Chondrocyte (in vitro differentiated cells): ENCODE measurements around the gene C1QTNF12. TPM values are rescaled to one million over a fixed set of nuclear protein-coding genes. Genes with fewer than 3 reads are reported as not detected.

Source experiments
- DNase-seq: peaks from one replicate; pipeline ENCODE4 v3.0.0; 2021; ENCODE audit warnings: mixed read lengths, low spot score
- H3K27ac Mint-ChIP-seq: one replicate; pipeline ENCODE4 v1.8.0; 2021; ENCODE audit warnings: mild to moderate bottlenecking, moderate library complexity, mixed read lengths; ENCODE audit not compliant: unreplicated experiment
- H3K27me3 Mint-ChIP-seq: 2 replicates; pipeline ENCODE4 v1.8.0; 2021; ENCODE audit warnings: low read depth, mixed read lengths
- H3K36me3 Mint-ChIP-seq: 2 replicates; pipeline ENCODE4 v1.8.0; 2021; ENCODE audit warnings: low read depth, mixed read lengths
- H3K4me1 Mint-ChIP-seq: 2 replicates; pipeline ENCODE4 v1.8.0; 2021; ENCODE audit warnings: low read depth, mild to moderate bottlenecking, mixed read lengths
- H3K4me3 Mint-ChIP-seq: one replicate; pipeline ENCODE4 v1.8.0; 2021; ENCODE audit warnings: mild to moderate bottlenecking, moderate library complexity, mixed read lengths; ENCODE audit not compliant: unreplicated experiment
- H3K9me3 Mint-ChIP-seq: 2 replicates; pipeline ENCODE4 v1.8.0; 2021; ENCODE audit warnings: low read depth, mixed read lengths
- total RNA-seq: library from RNA; stranded (reverse); gene quantifications from 3 replicates; pipeline ENCODE4 v1.2.1, GENCODE V29; 2021
- TF ChIP-seq, protein P1 (sequence below): fragments of 200-600 bp; sonication (generic); IDR thresholded peaks from 2 replicates; pipeline ENCODE4 v1.5.0; 2021; ENCODE audit warnings: antibody characterized with exemption, mild to moderate bottlenecking, moderate library complexity

The C1QTNF12 gene
- total RNA-seq, 1 donor from 2014 or later = 1.3 TPM

DNA sequence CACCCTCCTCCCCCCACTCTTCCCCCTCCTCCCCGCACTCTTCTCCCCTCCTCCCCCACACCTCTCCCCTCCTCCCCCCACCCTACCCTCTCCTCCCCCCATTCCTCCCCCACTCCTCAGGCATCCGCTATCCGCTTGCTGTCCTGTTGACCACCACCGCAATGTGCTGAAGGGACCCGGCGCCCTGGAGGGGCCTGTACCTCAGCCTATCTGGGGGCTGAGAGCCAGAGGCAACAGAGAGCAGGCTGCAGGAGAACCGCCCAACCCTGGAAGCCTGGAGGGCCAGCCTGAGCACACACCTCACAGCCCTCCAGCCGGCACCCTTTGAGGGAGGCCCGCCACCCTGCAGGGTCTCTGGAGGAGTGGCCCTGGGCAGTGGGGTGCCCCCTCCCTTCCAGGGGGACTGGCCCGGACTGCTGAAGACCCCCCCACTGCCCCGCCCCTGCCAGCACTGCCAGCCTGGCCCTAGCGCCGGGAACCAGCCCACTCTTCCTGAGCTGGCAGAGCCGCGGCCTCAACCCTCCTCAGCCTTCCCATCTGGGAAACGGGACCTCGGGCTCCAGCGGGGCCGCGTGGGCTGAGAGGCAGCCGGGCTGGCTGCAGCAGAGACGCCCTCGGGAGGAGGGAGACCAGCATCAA lies 1.2 kb downstream of the C1QTNF12 start:
- Mint-ChIP-seq H3K9me3 (no peaks in the 10 kb centered on the region), H3K4me1 (no peaks in the 10 kb centered on the region)

DNA sequence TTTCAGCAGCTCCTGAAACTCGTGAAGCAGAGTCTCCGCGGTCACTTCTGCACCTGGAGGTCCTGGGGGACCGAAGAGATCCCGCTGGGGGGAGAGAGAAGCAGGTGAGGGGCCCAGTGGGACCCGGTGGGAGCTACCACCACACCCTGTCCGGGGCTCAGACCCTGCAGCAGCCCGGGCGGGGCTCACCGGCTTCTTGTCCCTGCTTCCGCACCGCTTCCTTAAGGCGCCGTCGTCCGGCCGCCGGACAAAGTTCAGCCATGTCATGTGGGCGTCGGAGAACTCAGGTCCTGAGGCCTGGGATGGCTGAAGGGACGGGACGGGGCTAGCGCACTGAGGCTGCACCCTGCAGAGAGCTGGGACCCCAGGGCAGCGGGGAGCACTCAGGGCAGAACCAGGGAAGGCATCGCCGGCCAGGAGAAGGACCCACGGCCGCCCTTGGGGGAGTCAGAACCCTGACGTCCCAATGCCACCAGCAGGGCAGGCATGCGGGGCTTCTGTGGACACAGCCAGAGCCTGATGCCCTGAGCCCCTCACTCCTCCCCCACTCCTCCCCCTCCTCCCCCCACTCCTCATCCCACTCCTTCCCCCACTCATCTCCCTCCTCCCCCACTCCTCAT lies 2.2 kb downstream of the C1QTNF12 start:
- H3K27ac Mint-ChIP-seq = no peak overlapping the region
- H3K4me1 Mint-ChIP-seq = peaks cover 3% of the 10 kb centered on the region
- no peak for DNase-seq
- H3K27me3 Mint-ChIP-seq = no peaks in the 10 kb centered on the region
- no peaks in the 10 kb centered on the region for H3K36me3 Mint-ChIP-seq
- TF ChIP-seq, protein P1, sequence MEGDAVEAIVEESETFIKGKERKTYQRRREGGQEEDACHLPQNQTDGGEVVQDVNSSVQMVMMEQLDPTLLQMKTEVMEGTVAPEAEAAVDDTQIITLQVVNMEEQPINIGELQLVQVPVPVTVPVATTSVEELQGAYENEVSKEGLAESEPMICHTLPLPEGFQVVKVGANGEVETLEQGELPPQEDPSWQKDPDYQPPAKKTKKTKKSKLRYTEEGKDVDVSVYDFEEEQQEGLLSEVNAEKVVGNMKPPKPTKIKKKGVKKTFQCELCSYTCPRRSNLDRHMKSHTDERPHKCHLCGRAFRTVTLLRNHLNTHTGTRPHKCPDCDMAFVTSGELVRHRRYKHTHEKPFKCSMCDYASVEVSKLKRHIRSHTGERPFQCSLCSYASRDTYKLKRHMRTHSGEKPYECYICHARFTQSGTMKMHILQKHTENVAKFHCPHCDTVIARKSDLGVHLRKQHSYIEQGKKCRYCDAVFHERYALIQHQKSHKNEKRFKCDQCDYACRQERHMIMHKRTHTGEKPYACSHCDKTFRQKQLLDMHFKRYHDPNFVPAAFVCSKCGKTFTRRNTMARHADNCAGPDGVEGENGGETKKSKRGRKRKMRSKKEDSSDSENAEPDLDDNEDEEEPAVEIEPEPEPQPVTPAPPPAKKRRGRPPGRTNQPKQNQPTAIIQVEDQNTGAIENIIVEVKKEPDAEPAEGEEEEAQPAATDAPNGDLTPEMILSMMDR = no peak
- H3K9me3 Mint-ChIP-seq = no peaks in the 10 kb centered on the region
- no peak overlapping the region for H3K4me3 Mint-ChIP-seq

More for the DNA sequence above, 1.2 kb downstream of the C1QTNF12 start:
- TF ChIP-seq, protein P1 = no peak
- no peaks in the 10 kb centered on the region for H3K27me3 Mint-ChIP-seq
- no peak overlapping the region for H3K27ac Mint-ChIP-seq
- no peaks in the 10 kb centered on the region for H3K36me3 Mint-ChIP-seq
- peak; percentile 91 for DNase-seq
- no peak overlapping the region for H3K4me3 Mint-ChIP-seq

DNA sequence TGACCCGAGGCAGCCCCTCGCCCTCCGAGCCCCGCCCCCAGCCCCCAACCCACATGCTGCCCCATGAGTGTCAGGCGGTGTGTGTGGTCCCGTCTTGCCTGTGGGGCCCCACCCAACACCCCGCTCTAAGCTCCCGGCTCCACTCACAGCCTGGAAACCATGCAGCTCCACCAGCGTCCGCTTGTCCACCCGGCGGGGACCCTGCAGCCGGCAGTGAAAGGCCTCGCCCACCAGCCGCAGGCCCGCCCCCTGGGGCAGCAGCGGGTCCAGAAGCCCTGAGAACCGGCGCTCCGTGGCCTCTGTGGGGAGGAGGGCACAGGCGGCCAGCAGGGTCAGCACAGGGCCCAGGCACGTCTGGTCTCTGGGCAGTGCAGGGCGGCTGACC lies 2.7 kb downstream of the C1QTNF12 start:
- H3K4me1 Mint-ChIP-seq = peaks cover 3% of the 10 kb centered on the region
- no peaks in the 10 kb centered on the region for H3K36me3 Mint-ChIP-seq
- no peaks in the 10 kb centered on the region for H3K27me3 Mint-ChIP-seq
- H3K9me3 Mint-ChIP-seq = no peaks in the 10 kb centered on the region
- TF ChIP-seq, protein P1 = no peak
- H3K27ac Mint-ChIP-seq = no peak overlapping the region
- no peak for DNase-seq
- H3K4me3 Mint-ChIP-seq = no peak overlapping the region

DNA sequence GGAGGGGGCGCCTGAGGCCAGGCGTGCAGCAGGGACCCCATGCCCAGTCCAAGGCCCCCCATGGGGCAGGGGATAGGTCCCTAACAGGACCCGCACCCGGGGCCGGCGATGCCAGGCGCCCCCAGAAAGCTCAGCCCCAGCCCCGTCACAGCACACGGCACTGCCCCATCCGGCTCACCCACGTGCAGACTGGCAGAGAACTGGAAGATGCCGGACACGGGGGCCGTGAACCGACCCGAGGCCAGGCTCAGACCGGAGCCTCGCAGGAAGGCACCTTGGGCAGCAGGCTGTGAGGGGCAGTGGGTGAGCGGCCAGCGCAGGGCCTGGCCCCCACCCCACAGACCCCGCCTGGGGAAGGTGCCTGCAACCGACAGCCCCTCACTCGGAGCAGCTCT lies 3.3 kb downstream of the C1QTNF12 start:
- no peaks in the 10 kb centered on the region for H3K27me3 Mint-ChIP-seq
- H3K9me3 Mint-ChIP-seq = no peaks in the 10 kb centered on the region
- H3K27ac Mint-ChIP-seq = no peak overlapping the region

DNA sequence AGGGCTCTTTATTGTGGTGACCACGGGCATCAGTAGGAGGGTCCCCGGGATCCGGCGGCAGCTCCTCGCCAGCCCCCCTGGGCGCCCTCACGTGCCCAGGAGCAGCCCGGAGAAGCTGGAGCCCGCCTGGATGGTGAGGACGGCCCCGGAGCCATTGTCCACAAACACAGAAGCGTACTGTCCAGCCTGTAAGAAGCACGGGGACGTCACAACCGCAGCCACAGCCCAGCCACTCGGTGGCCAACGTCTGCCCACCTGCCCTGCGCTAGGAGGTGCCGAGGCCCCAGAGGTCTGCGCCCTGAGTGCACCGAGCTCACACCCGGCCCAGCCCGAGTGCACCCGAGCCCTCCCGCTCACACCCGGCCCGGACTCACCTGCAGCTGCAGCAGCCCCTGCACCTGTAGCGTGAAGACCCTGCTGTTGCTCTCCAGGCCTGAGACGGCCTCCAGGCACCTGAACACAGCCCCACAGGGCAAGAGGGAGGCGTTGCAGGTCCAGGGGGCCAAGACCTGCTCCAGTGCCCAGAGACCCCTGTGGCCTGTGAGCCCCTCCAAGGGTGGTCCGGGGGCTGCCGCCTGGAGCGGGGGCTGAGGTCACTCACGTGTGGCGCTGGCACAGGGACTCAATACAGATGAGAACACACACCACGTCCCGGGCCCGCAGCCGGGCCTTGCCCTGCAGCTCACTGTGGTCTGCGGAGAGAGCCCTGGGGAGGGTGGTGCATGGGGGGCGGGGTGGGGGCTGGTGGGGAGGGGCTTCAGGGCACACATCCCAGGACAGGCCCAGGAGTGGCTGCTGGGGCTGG lies 3.9 kb downstream of the C1QTNF12 start:
- no peak for DNase-seq
- Mint-ChIP-seq H3K9me3 (no peaks in the 10 kb centered on the region), H3K4me1 (peaks cover 4% of the 10 kb centered on the region), H3K36me3 (no peaks in the 10 kb centered on the region), H3K27me3 (no peaks in the 10 kb centered on the region), H3K27ac (no peak overlapping the region), H3K4me3 (no peak overlapping the region)
- TF ChIP-seq, protein P1 = no peak

More for the DNA sequence above, 3.3 kb downstream of the C1QTNF12 start:
- Mint-ChIP-seq H3K36me3 (no peaks in the 10 kb centered on the region), H3K4me3 (no peak overlapping the region), H3K4me1 (peaks cover 3% of the 10 kb centered on the region)
- no peak for DNase-seq
- TF ChIP-seq, protein P1 = no peak
